ENCODE results near the gene MEPCE. TPM values are rescaled to one million over a fixed set of nuclear protein-coding genes. Genes with fewer than 3 reads are reported as not detected.
A peak's percentile ranks its signal among the peaks of the same experiment; 100 is the strongest.
"Not testable (repeated sequence)": the region's sequence is repeated elsewhere in the genome, so short reads cannot be mapped to it uniquely, and the experiment has no call there.

Gene MEPCE
- 17.9 TPM for polyA plus RNA-seq (2013, experiment 1 of 2)
- 17.2 TPM for polyA plus RNA-seq (2013, experiment 2 of 2)

GRCh38 chr7:100429637-100430492 is at the start of gene MEPCE:
Gene MEPCE, plus strand, starts transcription at chr7:100429831. Its CDS starts 188 bp downstream, at chr7:100430019.
- peak within 1 kb of the TSS; percentile 98 for H3K4ac ChIP-seq (ENCODE audit: low read length)
- peak within 1 kb of the TSS; percentile 100 for H3K27ac ChIP-seq (replicated peaks; ENCODE audit: low read length)
- no peak within 1 kb of the TSS for H2BK12ac ChIP-seq (ENCODE audit: low read length)
- peak within 1 kb of the TSS; percentile 95 for H3K4me2 ChIP-seq (ENCODE audit: insufficient read depth, low read length, poor library complexity, severe bottlenecking)
- H2AFZ ChIP-seq (ENCODE audit: low read length): peak within 1 kb of the TSS; percentile 94
- peaks cover 28 to 45% of the 10 kb centered on the region in 2 donors for H3K36me3 ChIP-seq (replicated peaks in 1 of 2; ENCODE audit: control insufficient read depth in 2 of 2, insufficient read depth in 2 of 2, low read length in 2 of 2)
- peak within 1 kb of the TSS; percentile 96 for H2BK5ac ChIP-seq (ENCODE audit: low read length)
- H4K8ac ChIP-seq (ENCODE audit: low read depth, low read length): peak within 1 kb of the TSS; percentile 94
- peak; percentile 97 for DNase-seq (ENCODE audit: low spot score)
- peak within 1 kb of the TSS; percentile 100 for H3K23ac ChIP-seq (ENCODE audit: low read depth, low read length, poor library complexity)
- peaks cover 23 to 24% of the 10 kb centered on the region in 2 donors for H3K4me1 ChIP-seq (ENCODE audit: control insufficient read depth in 2 of 2, insufficient read depth in 1 of 2, low read depth in 1 of 2, low read length in 2 of 2)
- H2BK120ac ChIP-seq (ENCODE audit: low read depth, low read length): peak within 1 kb of the TSS; percentile 98
- peak within 1 kb of the TSS; percentile 95 for H3K9ac ChIP-seq (ENCODE audit: low read depth, low read length, poor library complexity)
- peaks cover 4% of the 10 kb centered on the region in 2 donors for H3K9me3 ChIP-seq (replicated peaks in 1 of 2; ENCODE audit: control insufficient read depth in 2 of 2, insufficient read depth in 1 of 2, low read depth in 1 of 2, low read length in 2 of 2)
- peak within 1 kb of the TSS; percentile 68 to 92 for H3K4me3 ChIP-seq (ENCODE audit: low read length in 2 of 2)
- peak within 1 kb of the TSS; percentile 99 for H3K14ac ChIP-seq (ENCODE audit: low read length)
- H2AK5ac ChIP-seq (ENCODE audit: low read depth, low read length): peak within 1 kb of the TSS; percentile 100
- peak within 1 kb of the TSS; percentile 77 for H4K91ac ChIP-seq (ENCODE audit: low read depth, low read length, poor library complexity)
- H2BK15ac ChIP-seq (ENCODE audit: low read length): peak within 1 kb of the TSS; percentile 90
- WGBS, 2 donors (ENCODE audit: extremely low coverage in 2 of 2, insufficient read length in 2 of 2, insufficient replicate concordance in 1 of 2): no CpG with 5 or more reads among the region's 95 CpGs
- peaks cover 0 to 2% (median 0%) of the 10 kb centered on the region in 3 experiments for H3K27me3 ChIP-seq (ENCODE audit: control insufficient read depth in 3 of 3, insufficient read depth in 3 of 3, low read depth in 1 of 3, low read length in 3 of 3)
- peak within 1 kb of the TSS; percentile 100 for H3K18ac ChIP-seq (ENCODE audit: low read length)
- peaks cover 11% of the 10 kb centered on the region for H3K79me1 ChIP-seq (ENCODE audit: low read depth, low read length)

- no peak overlapping the region for H2BK5ac ChIP-seq (ENCODE audit: low read length)
- no CpG with 5 or more reads among the region's 4 CpGs for WGBS, 2 donors (ENCODE audit: extremely low coverage in 2 of 2, insufficient read length in 2 of 2, insufficient replicate concordance in 1 of 2)
- H3K36me3 ChIP-seq (replicated peaks in 1 of 2; ENCODE audit: control insufficient read depth in 2 of 2, insufficient read depth in 2 of 2, low read length in 2 of 2): no peaks in the 10 kb centered on the region
- no peak overlapping the region for H3K27ac ChIP-seq (replicated peaks; ENCODE audit: low read length)
- H3K9ac ChIP-seq (ENCODE audit: low read depth, low read length, poor library complexity): no peak overlapping the region
- no peaks in the 10 kb centered on the region for H3K9me3 ChIP-seq (replicated peaks in 1 of 2; ENCODE audit: control insufficient read depth in 2 of 2, insufficient read depth in 1 of 2, low read depth in 1 of 2, low read length in 2 of 2)
- H3K79me1 ChIP-seq (ENCODE audit: low read depth, low read length): no peaks in the 10 kb centered on the region
- H3K14ac ChIP-seq (ENCODE audit: low read length): no peak overlapping the region
- H3K4me3 ChIP-seq (ENCODE audit: low read length in 2 of 2): no peak overlapping the region
- DNase-seq (ENCODE audit: low spot score): no peak
- H3K23ac ChIP-seq (ENCODE audit: low read depth, low read length, poor library complexity): no peak overlapping the region
- no peak overlapping the region for H3K4me2 ChIP-seq (ENCODE audit: insufficient read depth, low read length, poor library complexity, severe bottlenecking)
- H2AFZ ChIP-seq (ENCODE audit: low read length): no peak overlapping the region
- H4K91ac ChIP-seq (ENCODE audit: low read depth, low read length, poor library complexity): no peak overlapping the region
- no peak overlapping the region for H2AK5ac ChIP-seq (ENCODE audit: low read depth, low read length)
- H2BK120ac ChIP-seq (ENCODE audit: low read depth, low read length): no peak overlapping the region
- no peaks in the 10 kb centered on the region for H3K4me1 ChIP-seq (ENCODE audit: control insufficient read depth in 2 of 2, insufficient read depth in 1 of 2, low read depth in 1 of 2, low read length in 2 of 2)
- H2BK12ac ChIP-seq (ENCODE audit: low read length): no peak overlapping the region
- no peak overlapping the region for H3K18ac ChIP-seq (ENCODE audit: low read length)
- no peaks in the 10 kb centered on the region for H3K27me3 ChIP-seq (ENCODE audit: control insufficient read depth in 3 of 3, insufficient read depth in 3 of 3, low read depth in 1 of 3, low read length in 3 of 3)
- no peak overlapping the region for H3K4ac ChIP-seq (ENCODE audit: low read length)
- H4K8ac ChIP-seq (ENCODE audit: low read depth, low read length): no peak overlapping the region
- H2BK15ac ChIP-seq (ENCODE audit: low read length): no peak overlapping the region
These were observed 49.4 kb upstream of the MEPCE start for GRCh38 chr7:100380196-100380595.

GRCh38 chr7:100381531-100382233 is 47.9 kb upstream of the MEPCE start:
- H3K23ac ChIP-seq (ENCODE audit: low read depth, low read length, poor library complexity); H2BK15ac ChIP-seq (ENCODE audit: low read length); H3K4me3 ChIP-seq (ENCODE audit: low read length in 2 of 2); H4K91ac ChIP-seq (ENCODE audit: low read depth, low read length, poor library complexity); H2BK120ac ChIP-seq (ENCODE audit: low read depth, low read length); H3K4me2 ChIP-seq (ENCODE audit: insufficient read depth, low read length, poor library complexity, severe bottlenecking); H2BK5ac ChIP-seq (ENCODE audit: low read length); H3K4ac ChIP-seq (ENCODE audit: low read length); H3K14ac ChIP-seq (ENCODE audit: low read length); H3K79me1 ChIP-seq (ENCODE audit: low read depth, low read length); DNase-seq (ENCODE audit: low spot score); H2AK5ac ChIP-seq (ENCODE audit: low read depth, low read length); H3K27me3 ChIP-seq (ENCODE audit: control insufficient read depth in 3 of 3, insufficient read depth in 3 of 3, low read depth in 1 of 3, low read length in 3 of 3); H3K4me1 ChIP-seq (ENCODE audit: control insufficient read depth in 2 of 2, insufficient read depth in 1 of 2, low read depth in 1 of 2, low read length in 2 of 2); H4K8ac ChIP-seq (ENCODE audit: low read depth, low read length); H2BK12ac ChIP-seq (ENCODE audit: low read length); H3K9me3 ChIP-seq (replicated peaks in 1 of 2; ENCODE audit: control insufficient read depth in 2 of 2, insufficient read depth in 1 of 2, low read depth in 1 of 2, low read length in 2 of 2); H3K36me3 ChIP-seq (replicated peaks in 1 of 2; ENCODE audit: control insufficient read depth in 2 of 2, insufficient read depth in 2 of 2, low read length in 2 of 2); H3K27ac ChIP-seq (replicated peaks; ENCODE audit: low read length); H3K9ac ChIP-seq (ENCODE audit: low read depth, low read length, poor library complexity); H3K18ac ChIP-seq (ENCODE audit: low read length): not testable (repeated sequence)
- no CpG with 5 or more reads among the region's 49 CpGs for WGBS, 2 donors (ENCODE audit: extremely low coverage in 2 of 2, insufficient read length in 2 of 2, insufficient replicate concordance in 1 of 2)
- H2AFZ ChIP-seq (ENCODE audit: low read length): peak overlapping the region; percentile 56
